ENCODE results near the gene KCNJ12. TPM values are rescaled to one million over a fixed set of nuclear protein-coding genes. Genes with fewer than 3 reads are reported as not detected.

Gene KCNJ12
- polyA plus RNA-seq, 2 of the 4 experiments (the other 2 are of a cell fraction): 0.34 to 0.44 TPM

DNA sequence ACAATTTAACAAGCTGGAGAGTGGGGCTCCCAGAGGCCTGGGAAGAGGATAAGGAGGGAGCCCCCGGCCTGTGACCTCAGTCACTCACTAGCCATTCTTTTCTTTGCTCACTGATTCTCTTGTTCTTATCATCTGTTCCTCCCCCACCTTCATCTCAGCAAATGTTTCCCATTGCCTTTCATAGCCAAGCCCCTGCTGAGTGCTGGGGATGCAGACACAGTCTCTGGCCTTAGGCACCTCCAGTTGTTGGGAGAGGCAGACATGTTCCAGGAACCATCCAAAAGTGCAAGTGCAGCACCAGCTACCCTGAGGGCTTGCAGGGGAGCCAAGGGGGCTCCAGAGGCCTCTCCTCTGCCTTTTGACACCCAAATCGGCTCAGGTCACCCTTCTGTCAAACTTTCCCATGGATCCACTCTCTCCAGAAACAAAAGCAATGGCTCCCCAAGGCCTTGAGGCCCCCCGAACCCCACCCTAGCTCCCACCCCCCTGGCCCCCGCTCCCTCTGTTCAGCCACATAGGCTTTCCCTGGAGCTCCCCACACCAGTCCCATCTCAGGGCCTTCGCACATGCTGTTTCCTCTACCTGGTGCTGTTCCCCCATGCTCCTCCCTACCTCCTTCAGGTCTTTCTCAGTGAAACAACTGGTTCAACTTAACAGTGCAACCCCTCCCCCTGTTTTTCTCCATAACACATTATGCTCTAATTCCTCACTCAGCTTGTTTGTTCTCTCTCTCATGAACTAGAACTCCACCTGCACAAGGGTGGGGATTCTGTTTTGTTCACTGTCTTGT, 14.9 kb upstream of the KCNJ12 start:
- H3K4me2 ChIP-seq: no peak overlapping the region
- no peak for FAIRE-seq
- no peak for DNase-seq (ENCODE audit: low read depth in 1 of 2, low spot score in 1 of 2)
- H3K27ac ChIP-seq: no peak overlapping the region
- ChIA-PET CTCF (interaction anchor here (0.8 to 2.1 kb wide), 4 partner anchors 10 to 152 kb away, joined by 3 to 9 read pairs (median 4); no protein-coding TSS in a partner anchor), POLR2A (interaction anchor here (0.6 kb wide), 1 partner anchor 35 kb away, joined by 3 read pairs; no protein-coding TSS in a partner anchor)
- no peaks in the 10 kb centered on the region for H3K9me3 ChIP-seq
- H3K4me3 ChIP-seq: no peak overlapping the region
- H3K4me1 ChIP-seq: peaks cover 11% of the 10 kb centered on the region; the same call in 1 of the 3 replicates
- WGBS (ENCODE audit: missing lambda C conversion rate): 36% methylated on average over 5 of the region's 5 CpGs
- TF ChIP-seq RNF2 (IDR thresholded peaks at IDR 0.05; ENCODE audit: borderline replicate concordance, low read depth): no peak
- no peak for TF ChIP-seq HDAC2 (IDR thresholded peaks at IDR 0.05)
- TF ChIP-seq, protein P1, sequence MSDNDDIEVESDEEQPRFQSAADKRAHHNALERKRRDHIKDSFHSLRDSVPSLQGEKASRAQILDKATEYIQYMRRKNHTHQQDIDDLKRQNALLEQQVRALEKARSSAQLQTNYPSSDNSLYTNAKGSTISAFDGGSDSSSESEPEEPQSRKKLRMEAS (IDR thresholded peaks at IDR 0.05): no peak
- no peak for TF ChIP-seq RFX5 (IDR thresholded peaks at IDR 0.05)
- no peak for TF ChIP-seq ZSCAN20 (CRISPR knock-in tag; IDR thresholded peaks at IDR 0.05)
- TF ChIP-seq, protein P2, sequence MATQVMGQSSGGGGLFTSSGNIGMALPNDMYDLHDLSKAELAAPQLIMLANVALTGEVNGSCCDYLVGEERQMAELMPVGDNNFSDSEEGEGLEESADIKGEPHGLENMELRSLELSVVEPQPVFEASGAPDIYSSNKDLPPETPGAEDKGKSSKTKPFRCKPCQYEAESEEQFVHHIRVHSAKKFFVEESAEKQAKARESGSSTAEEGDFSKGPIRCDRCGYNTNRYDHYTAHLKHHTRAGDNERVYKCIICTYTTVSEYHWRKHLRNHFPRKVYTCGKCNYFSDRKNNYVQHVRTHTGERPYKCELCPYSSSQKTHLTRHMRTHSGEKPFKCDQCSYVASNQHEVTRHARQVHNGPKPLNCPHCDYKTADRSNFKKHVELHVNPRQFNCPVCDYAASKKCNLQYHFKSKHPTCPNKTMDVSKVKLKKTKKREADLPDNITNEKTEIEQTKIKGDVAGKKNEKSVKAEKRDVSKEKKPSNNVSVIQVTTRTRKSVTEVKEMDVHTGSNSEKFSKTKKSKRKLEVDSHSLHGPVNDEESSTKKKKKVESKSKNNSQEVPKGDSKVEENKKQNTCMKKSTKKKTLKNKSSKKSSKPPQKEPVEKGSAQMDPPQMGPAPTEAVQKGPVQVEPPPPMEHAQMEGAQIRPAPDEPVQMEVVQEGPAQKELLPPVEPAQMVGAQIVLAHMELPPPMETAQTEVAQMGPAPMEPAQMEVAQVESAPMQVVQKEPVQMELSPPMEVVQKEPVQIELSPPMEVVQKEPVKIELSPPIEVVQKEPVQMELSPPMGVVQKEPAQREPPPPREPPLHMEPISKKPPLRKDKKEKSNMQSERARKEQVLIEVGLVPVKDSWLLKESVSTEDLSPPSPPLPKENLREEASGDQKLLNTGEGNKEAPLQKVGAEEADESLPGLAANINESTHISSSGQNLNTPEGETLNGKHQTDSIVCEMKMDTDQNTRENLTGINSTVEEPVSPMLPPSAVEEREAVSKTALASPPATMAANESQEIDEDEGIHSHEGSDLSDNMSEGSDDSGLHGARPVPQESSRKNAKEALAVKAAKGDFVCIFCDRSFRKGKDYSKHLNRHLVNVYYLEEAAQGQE (IDR thresholded peaks at IDR 0.05): no peak
- TF ChIP-seq RARB (CRISPR knock-in tag; IDR thresholded peaks at IDR 0.05): no peak
- no peak for TF ChIP-seq POLR2AphosphoS2 (conservative IDR thresholded peaks at IDR 0.05; ENCODE audit: low read length)
- ATAC-seq: no peak

DNA sequence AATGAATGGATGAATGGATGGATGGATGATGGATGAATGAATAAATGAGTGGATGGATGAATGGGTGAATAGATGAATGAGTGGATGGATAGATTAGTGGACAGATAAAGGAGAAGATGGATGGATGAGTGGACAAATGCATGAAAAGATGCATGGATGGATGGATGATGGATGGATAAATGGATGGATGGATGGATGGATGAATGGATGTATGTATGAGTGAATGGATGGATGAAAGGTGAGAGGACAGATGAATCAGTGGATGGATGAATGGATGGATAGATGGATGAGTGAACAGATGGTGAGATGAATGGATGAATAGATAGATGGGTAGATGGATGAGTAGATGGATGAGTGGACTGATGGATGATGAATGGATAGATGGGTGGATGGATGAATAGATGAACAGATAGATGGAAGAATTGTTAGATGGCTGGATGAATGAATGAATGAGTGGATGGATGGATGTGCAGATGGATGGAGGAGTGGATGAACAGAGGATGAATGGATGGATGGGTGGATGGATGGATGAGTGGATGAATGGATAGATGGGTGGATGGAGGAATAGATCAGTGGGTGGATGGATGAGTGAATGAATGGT, 13.7 kb upstream of the KCNJ12 start:
- no peak overlapping the region for H3K4me3 ChIP-seq
- DNase-seq (ENCODE audit: low read depth in 1 of 2, low spot score in 1 of 2) (no peak), ATAC-seq (no peak), FAIRE-seq (no peak)
- POLR2A ChIA-PET: no interaction called here
- H3K4me1 ChIP-seq: peaks cover 11% of the 10 kb centered on the region; the same call in 1 of the 3 replicates
- CTCF ChIA-PET: interaction anchor here (1.5 kb wide), 1 partner anchor 11 kb away, joined by 5 read pairs; no protein-coding TSS in a partner anchor
- H3K27ac ChIP-seq: no peak overlapping the region
- no peaks in the 10 kb centered on the region for H3K9me3 ChIP-seq
- TF ChIP-seq, protein P3, sequence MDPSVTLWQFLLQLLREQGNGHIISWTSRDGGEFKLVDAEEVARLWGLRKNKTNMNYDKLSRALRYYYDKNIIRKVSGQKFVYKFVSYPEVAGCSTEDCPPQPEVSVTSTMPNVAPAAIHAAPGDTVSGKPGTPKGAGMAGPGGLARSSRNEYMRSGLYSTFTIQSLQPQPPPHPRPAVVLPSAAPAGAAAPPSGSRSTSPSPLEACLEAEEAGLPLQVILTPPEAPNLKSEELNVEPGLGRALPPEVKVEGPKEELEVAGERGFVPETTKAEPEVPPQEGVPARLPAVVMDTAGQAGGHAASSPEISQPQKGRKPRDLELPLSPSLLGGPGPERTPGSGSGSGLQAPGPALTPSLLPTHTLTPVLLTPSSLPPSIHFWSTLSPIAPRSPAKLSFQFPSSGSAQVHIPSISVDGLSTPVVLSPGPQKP (IDR thresholded peaks at IDR 0.05; ENCODE audit: low read depth, low read length): no peak
- H3K4me2 ChIP-seq: no peak overlapping the region

DNA sequence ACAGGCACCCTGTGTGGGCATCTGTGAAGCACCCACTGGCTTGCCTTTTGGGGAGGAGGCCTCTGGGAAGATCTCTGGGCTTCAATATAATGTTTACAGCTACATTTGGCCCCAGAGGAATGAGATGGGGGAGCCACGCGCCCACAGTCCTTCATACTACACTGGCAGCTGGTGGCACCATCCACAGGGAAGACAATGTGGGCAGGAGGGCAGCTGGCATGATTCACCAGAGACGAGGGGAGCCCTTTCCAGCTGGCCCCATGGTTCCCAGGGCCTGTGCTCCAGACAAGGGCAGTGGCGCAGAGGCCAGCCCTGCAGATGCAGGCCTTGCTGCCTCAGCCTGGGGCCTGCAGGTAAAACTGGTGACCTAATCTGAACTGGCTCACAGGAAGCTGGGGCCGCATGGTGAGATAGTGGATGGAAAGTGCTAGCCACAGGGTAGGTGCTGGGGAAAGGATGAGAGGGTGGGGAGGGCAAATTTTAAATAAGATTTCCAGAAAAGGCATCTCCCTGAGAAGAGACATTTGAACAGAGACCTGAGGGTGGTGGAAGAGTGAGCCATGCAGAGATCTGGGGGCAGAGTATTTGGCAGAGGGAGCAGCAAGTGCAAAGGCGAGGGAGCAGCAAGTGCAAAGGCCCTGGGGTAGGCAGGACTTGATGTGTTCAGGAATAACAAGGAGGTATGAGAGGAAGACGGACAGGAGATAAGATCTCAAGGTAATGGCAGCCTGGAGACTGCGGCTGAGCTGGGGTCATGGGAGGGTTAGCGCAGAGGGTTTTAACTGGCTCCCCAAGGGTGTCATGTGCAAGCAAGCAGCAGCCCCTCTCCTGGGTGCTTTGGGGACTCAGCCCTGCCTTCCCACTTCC, 12.1 kb upstream of the KCNJ12 start:
- no peak overlapping the region for H3K4me3 ChIP-seq
- ATAC-seq (no peak), FAIRE-seq (no peak), DNase-seq (ENCODE audit: low read depth in 1 of 2, low spot score in 1 of 2) (no peak)
- H3K9me3 ChIP-seq: no peaks in the 10 kb centered on the region
- peaks cover 4% of the 10 kb centered on the region; the same call in 1 of the 3 replicates for H3K4me1 ChIP-seq
- no peak overlapping the region for H3K27ac ChIP-seq
- TF ChIP-seq, protein P4, sequence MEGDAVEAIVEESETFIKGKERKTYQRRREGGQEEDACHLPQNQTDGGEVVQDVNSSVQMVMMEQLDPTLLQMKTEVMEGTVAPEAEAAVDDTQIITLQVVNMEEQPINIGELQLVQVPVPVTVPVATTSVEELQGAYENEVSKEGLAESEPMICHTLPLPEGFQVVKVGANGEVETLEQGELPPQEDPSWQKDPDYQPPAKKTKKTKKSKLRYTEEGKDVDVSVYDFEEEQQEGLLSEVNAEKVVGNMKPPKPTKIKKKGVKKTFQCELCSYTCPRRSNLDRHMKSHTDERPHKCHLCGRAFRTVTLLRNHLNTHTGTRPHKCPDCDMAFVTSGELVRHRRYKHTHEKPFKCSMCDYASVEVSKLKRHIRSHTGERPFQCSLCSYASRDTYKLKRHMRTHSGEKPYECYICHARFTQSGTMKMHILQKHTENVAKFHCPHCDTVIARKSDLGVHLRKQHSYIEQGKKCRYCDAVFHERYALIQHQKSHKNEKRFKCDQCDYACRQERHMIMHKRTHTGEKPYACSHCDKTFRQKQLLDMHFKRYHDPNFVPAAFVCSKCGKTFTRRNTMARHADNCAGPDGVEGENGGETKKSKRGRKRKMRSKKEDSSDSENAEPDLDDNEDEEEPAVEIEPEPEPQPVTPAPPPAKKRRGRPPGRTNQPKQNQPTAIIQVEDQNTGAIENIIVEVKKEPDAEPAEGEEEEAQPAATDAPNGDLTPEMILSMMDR (IDR thresholded peaks at IDR 0.05): no peak
- ChIA-PET CTCF (interaction anchor here (2.3 to 3.6 kb wide), 2 partner anchors 11 to 84 kb away, joined by 7 to 13 read pairs; no protein-coding TSS in a partner anchor), POLR2A (no interaction called here)
- H3K4me2 ChIP-seq: no peak overlapping the region
- WGBS (ENCODE audit: missing lambda C conversion rate): 75% methylated on average over 9 of the region's 9 CpGs

Measured in A549 (cell line).